ENCODE measurements around the gene BEGAIN. TPM values are rescaled to one million over a fixed set of nuclear protein-coding genes. Genes with fewer than 3 reads are reported as not detected.

The BEGAIN gene
- total RNA-seq, 6 experiments from 2014 or later, result 0.05 to 0.20 (median 0.14) TPM; not detected in 1

GRCh38 chr14:100553471-100553870 is 33.7 kb downstream of the BEGAIN start:
- Mint-ChIP-seq H3K4me3 (no peak overlapping the region), H3K4me1 (ENCODE audit: low read depth) (no peaks in the 10 kb centered on the region), H3K9me3 (no peaks in the 10 kb centered on the region), H3K27me3 (ENCODE audit: insufficient read depth) (peaks cover 26% of the 10 kb centered on the region), H3K27ac (no peak overlapping the region), H3K36me3 (ENCODE audit: low read depth) (no peaks in the 10 kb centered on the region)
- no peak for DNase-seq
- no peak for TF ChIP-seq CTCF (IDR thresholded peaks at IDR 0.05)

GRCh38 chr14:100552524-100553125 is 34.6 kb downstream of the BEGAIN start:
- Mint-ChIP-seq H3K4me1 (ENCODE audit: low read depth) (no peaks in the 10 kb centered on the region), H3K27me3 (ENCODE audit: insufficient read depth) (peaks cover 21% of the 10 kb centered on the region), H3K9me3 (no peaks in the 10 kb centered on the region), H3K4me3 (no peak overlapping the region), H3K27ac (no peak overlapping the region), H3K36me3 (ENCODE audit: low read depth) (no peaks in the 10 kb centered on the region)
- TF ChIP-seq CTCF (IDR thresholded peaks at IDR 0.05), result no peak
- no peak for DNase-seq

GRCh38 chr14:100551056-100551455 is 36.2 kb downstream of the BEGAIN start:
- Mint-ChIP-seq H3K36me3 (ENCODE audit: low read depth) (no peaks in the 10 kb centered on the region), H3K9me3 (no peaks in the 10 kb centered on the region), H3K27ac (no peak overlapping the region), H3K27me3 (ENCODE audit: insufficient read depth) (peaks cover 18% of the 10 kb centered on the region), H3K4me3 (no peak overlapping the region), H3K4me1 (ENCODE audit: low read depth) (no peaks in the 10 kb centered on the region)
- TF ChIP-seq CTCF (IDR thresholded peaks at IDR 0.05), result no peak
- DNase-seq, result no peak

- no peak for TF ChIP-seq CTCF (IDR thresholded peaks at IDR 0.05)
- no peak for DNase-seq
- Mint-ChIP-seq H3K9me3 (no peaks in the 10 kb centered on the region), H3K4me1 (ENCODE audit: low read depth) (no peaks in the 10 kb centered on the region), H3K4me3 (no peak overlapping the region), H3K27me3 (ENCODE audit: insufficient read depth) (peaks cover 18% of the 10 kb centered on the region), H3K36me3 (ENCODE audit: low read depth) (no peaks in the 10 kb centered on the region), H3K27ac (no peak overlapping the region)
Observed at GRCh38 chr14:100549834-100550625, 37.2 kb downstream of the BEGAIN start.

- H3K27me3 Mint-ChIP-seq (ENCODE audit: insufficient read depth), result peaks cover 15% of the 10 kb centered on the region
- no peaks in the 10 kb centered on the region for H3K9me3 Mint-ChIP-seq
- no peaks in the 10 kb centered on the region for H3K36me3 Mint-ChIP-seq (ENCODE audit: low read depth)
- DNase-seq, result no peak
- H3K4me3 Mint-ChIP-seq, result no peak overlapping the region
- H3K4me1 Mint-ChIP-seq (ENCODE audit: low read depth), result no peaks in the 10 kb centered on the region
- H3K27ac Mint-ChIP-seq, result no peak overlapping the region
- TF ChIP-seq CTCF (IDR thresholded peaks at IDR 0.05), result no peak
Observed at GRCh38 chr14:100548939-100549338, 38.3 kb downstream of the BEGAIN start.

All from HFFc6 (cell line).